Keratinocyte (primary cell): Measurements from ENCODE around the gene ZNF57. TPM values are rescaled to one million over a fixed set of nuclear protein-coding genes. Genes with fewer than 3 reads are reported as not detected.

Source experiments
- DNase-seq: peaks from one replicate; pipeline ENCODE4 v3.0.0-alpha.2; 2011; ENCODE audit warnings: low read depth, missing footprints, low spot score
- FAIRE-seq: peaks from 2 replicates; lab custom pipeline; 2011; peaks lifted over from hg19 to GRCh38; lab: Jason Lieb, UNC
- H2AFZ ChIP-seq: 2 replicates; pipeline ENCODE4 v1.6.0; 2012; ENCODE audit warnings: low read length, control low read depth, inconsistent platforms; ENCODE audit not compliant: control insufficient read depth
- H3K27ac ChIP-seq: 2 replicates; pipeline ENCODE4 v1.5.1; 2011; ENCODE audit warnings: low read length; ENCODE audit not compliant: control insufficient read depth, insufficient read depth
- H3K27me3 ChIP-seq: 3 replicates; pipeline ENCODE4 v1.6.0; 2011; ENCODE audit warnings: low read length; ENCODE audit not compliant: control insufficient read depth, insufficient read depth; ENCODE audit errors: extremely low read depth
- H3K36me3 ChIP-seq, 2 experiments: 2 replicates in 1 of 2; 3 replicates in 1 of 2; pipeline ENCODE4 v1.5.1; 2011; ENCODE audit warnings: low read length in 2 of 2, mild to moderate bottlenecking in 1 of 2; ENCODE audit not compliant: control insufficient read depth in 2 of 2, insufficient read depth in 2 of 2; ENCODE audit errors: extremely low read depth in 1 of 2
- H3K4me1 ChIP-seq: 3 replicates; pipeline ENCODE4 v1.5.1; 2011; ENCODE audit warnings: low read length; ENCODE audit not compliant: control insufficient read depth, insufficient read depth; ENCODE audit errors: extremely low read depth
- H3K4me2 ChIP-seq: 3 replicates; pipeline ENCODE4 v1.6.0; 2011; ENCODE audit warnings: low read depth, low read length; ENCODE audit not compliant: control insufficient read depth, insufficient read depth; ENCODE audit errors: extremely low read depth
- H3K4me3 ChIP-seq, 3 experiments: fragments of 200-600 bp in 1 of 3; sonication (generic) in 1 of 3; 2 replicates in 2 of 3; 3 replicates in 1 of 3; pipeline ENCODE4 v1.5.1; 2011 to 2016; ENCODE audit warnings: low read length in 3 of 3, mild to moderate bottlenecking in 3 of 3, control low read depth in 2 of 3, inconsistent platforms in 1 of 3, low read depth in 1 of 3, mixed read lengths in 1 of 3, mixed run types in 1 of 3, moderate library complexity in 1 of 3; ENCODE audit not compliant: control insufficient read depth in 2 of 3, insufficient read depth in 2 of 3; ENCODE audit errors: extremely low read depth in 1 of 3
- H3K79me2 ChIP-seq: 2 replicates; pipeline ENCODE4 v1.6.0; 2012; ENCODE audit warnings: low read length; ENCODE audit not compliant: control insufficient read depth, insufficient read depth
- H3K9ac ChIP-seq: 3 replicates; pipeline ENCODE4 v1.6.0; 2011; ENCODE audit warnings: low read length; ENCODE audit not compliant: control insufficient read depth, insufficient read depth; ENCODE audit errors: extremely low read depth
- H3K9me1 ChIP-seq: 3 replicates; pipeline ENCODE4 v1.6.0; 2011; ENCODE audit warnings: low read length; ENCODE audit not compliant: control insufficient read depth, insufficient read depth; ENCODE audit errors: extremely low read depth
- H3K9me3 ChIP-seq: 2 replicates; pipeline ENCODE4 v1.5.1; 2012; ENCODE audit warnings: low read depth, low read length; ENCODE audit not compliant: control insufficient read depth
- H4K20me1 ChIP-seq: 3 replicates; pipeline ENCODE4 v1.6.0; 2011; ENCODE audit warnings: low read length; ENCODE audit not compliant: control insufficient read depth, insufficient read depth; ENCODE audit errors: extremely low read depth
- CTCF ChIP-seq, 3 experiments: IDR thresholded peaks in 1 of 3; conservative IDR thresholded peaks in 1 of 3; optimal IDR thresholded peaks in 1 of 3; 2 replicates in 2 of 3; 3 replicates in 1 of 3; pipeline versions ENCODE3 to v1.5.1; 2011; ENCODE audit warnings: low read length in 3 of 3, mild to moderate bottlenecking in 3 of 3, moderate library complexity in 2 of 3, control low read depth in 1 of 3, inconsistent platforms in 1 of 3; ENCODE audit not compliant: insufficient read depth in 2 of 3; ENCODE audit errors: extremely low read depth in 1 of 3
- EZH2 ChIP-seq: IDR thresholded peaks from one replicate; pipeline ENCODE4 v1.6.1; 2012; ENCODE audit warnings: inconsistent platforms, mild to moderate bottlenecking, low read length, moderate library complexity
- dilution Hi-C: fragments of 300-500 bp; cut with MboI; formaldehyde crosslinking; loops from one replicate; pipeline ENCODE4 v1.7.0; 2020; ENCODE audit warnings: low sequenced_read_pairs; ENCODE audit not compliant: extremely low pct_ligation_motif_present
- polyA plus RNA-seq, 5 experiments: library from polyadenylated mRNA; depleted of rRNA in 3 of 5; stranded (reverse) in 3 of 5; stranded (forward) in 1 of 5; unstranded in 1 of 5; fragments of >200 nt; gene quantifications; 1 replicate in 1 of 5; 2 replicates in 3 of 5; 3 replicates in 1 of 5; pipeline versions ENCODE4 v1.2.1 to v1.2.3, GENCODE V29; 2011 to 2012; ENCODE audit warnings: missing spikeins in 2 of 5, low read depth in 1 of 5, low replicate concordance in 1 of 5

Gene ZNF57
- polyA plus RNA-seq, 1 donor (not counting 4 experiments of a cell fraction or from before 2014, with no cell fraction given) = 9.7 TPM

- dilution Hi-C loops = no loop called here
- Histone ChIP-seq H3K9me1 (no peaks in the 10 kb centered on the region), H2AFZ (peak overlapping the region; percentile 63), H3K4me2 (peak overlapping the region; percentile 37), H3K9me3 (no peaks in the 10 kb centered on the region), H3K9ac (no peak overlapping the region), H3K4me3 (no peak overlapping the region), H3K79me2 (no peaks in the 10 kb centered on the region), H3K36me3 (no peaks in the 10 kb centered on the region), H3K4me1 (peaks cover 2% of the 10 kb centered on the region), H4K20me1 (no peaks in the 10 kb centered on the region), H3K27ac (no peak overlapping the region), H3K27me3 (no peaks in the 10 kb centered on the region)
- no peak for DNase-seq
- no peak for FAIRE-seq
- TF ChIP-seq CTCF (optimal IDR thresholded peaks at IDR 0.05 in 1 of 3, IDR thresholded peaks at IDR 0.05 in 1 of 3, conservative IDR thresholded peaks at IDR 0.05 in 1 of 3; ENCODE audit: extremely low read depth in 1 of 3, insufficient read depth in 2 of 3, low read length in 3 of 3) (no peak), EZH2 (no peak)
These were observed 59.4 kb downstream of the ZNF57 start for GRCh38 chr19:2960120-2960519.

GRCh38 chr19:2962018-2962670 is 61.4 kb downstream of the ZNF57 start:
- Histone ChIP-seq H3K9me1 (no peaks in the 10 kb centered on the region), H3K9me3 (no peaks in the 10 kb centered on the region), H3K79me2 (no peaks in the 10 kb centered on the region), H3K9ac (no peak overlapping the region), H3K4me3 (no peak overlapping the region), H3K27me3 (no peaks in the 10 kb centered on the region), H3K4me1 (peaks cover 2% of the 10 kb centered on the region), H2AFZ (no peak overlapping the region), H3K4me2 (no peak overlapping the region), H4K20me1 (no peaks in the 10 kb centered on the region), H3K27ac (no peak overlapping the region), H3K36me3 (no peaks in the 10 kb centered on the region)
- dilution Hi-C loops = no loop called here
- FAIRE-seq (peak; percentile 98), DNase-seq (no peak)
- TF ChIP-seq EZH2 (no peak), CTCF (optimal IDR thresholded peaks at IDR 0.05 in 1 of 3, IDR thresholded peaks at IDR 0.05 in 1 of 3, conservative IDR thresholded peaks at IDR 0.05 in 1 of 3; ENCODE audit: extremely low read depth in 1 of 3, insufficient read depth in 2 of 3, low read length in 3 of 3) (peak; percentile 53 to 69 (median 68))
